ENCODE data around the gene KIAA1755. TPM values are rescaled to one million over a fixed set of nuclear protein-coding genes. Genes with fewer than 3 reads are reported as not detected.
A peak's percentile ranks its signal among the peaks of the same experiment; 100 is the strongest.

KIAA1755 gene
- total and polyA plus RNA-seq, 2 of the 4 experiments (the other 2 are of a cell fraction): 2.5 to 5.1 TPM

- Histone ChIP-seq H3K4me2 (ENCODE audit: low read depth, low read length) (no peak overlapping the region), H3K27ac (ENCODE audit: insufficient read depth, low read length) (no peak overlapping the region), H3K9ac (ENCODE audit: low read depth, low read length) (no peak overlapping the region), H4K8ac (ENCODE audit: low read depth in 2 of 2, low read length in 2 of 2) (peak overlapping the region; percentile 29 to 46; a peak in 1 of 4 replicates), H3K4me1 (ENCODE audit: control insufficient read depth, insufficient read depth, low read length) (peaks cover 10% of the 10 kb centered on the region), H2AFZ (replicated peaks; ENCODE audit: low read length, poor library complexity) (peak overlapping the region; percentile 69), H2BK20ac (ENCODE audit: low read depth, low read length) (peak overlapping the region; percentile 46), H4K5ac (ENCODE audit: low read depth, low read length) (peak overlapping the region; percentile 67; the same call in 1 of the 2 replicates), H3K18ac (ENCODE audit: low read depth, low read length) (peak overlapping the region; percentile 67), H3K4me3 (ENCODE audit: insufficient read depth, low read depth, low read length) (no peak overlapping the region), H3K4ac (ENCODE audit: low read depth, low read length) (peak overlapping the region; percentile 64), H4K20me1 (ENCODE audit: insufficient read depth, low read length) (no peaks in the 10 kb centered on the region), H2BK120ac (ENCODE audit: low read depth, low read length) (peak overlapping the region; percentile 69; the same call in 1 of the 2 replicates), H2BK5ac (ENCODE audit: low read depth, low read length, poor library complexity, severe bottlenecking) (no peak overlapping the region), H3K14ac (replicated peaks; ENCODE audit: low read depth, low read length) (peak overlapping the region; percentile 31; the same call in 1 of the 2 replicates), H2AK5ac (ENCODE audit: low read depth, low read length) (peak overlapping the region; percentile 87), H2BK15ac (ENCODE audit: low read depth, low read length) (peak overlapping the region; percentile 65; the same call in 2 of the 3 replicates), H4K91ac (ENCODE audit: insufficient read depth, low read depth, low read length) (peak overlapping the region; percentile 62), H3K9me1 (ENCODE audit: insufficient read depth, low read length) (peaks cover 13% of the 10 kb centered on the region), H3K36me3 (ENCODE audit: control insufficient read depth, insufficient read depth, low read length) (no peaks in the 10 kb centered on the region), H3K79me1 (ENCODE audit: low read depth in 1 of 2, low read length in 2 of 2) (0 out of 4 replicates have a peak, but pooled peaks cover 0 to under 1% of the 10 kb centered on the region in 2 experiments), H3K23ac (ENCODE audit: low read depth, low read length) (peak overlapping the region; percentile 24; the same call in 1 of the 2 replicates), H3K9me3 (ENCODE audit: control insufficient read depth, insufficient read depth, low read length) (no peaks in the 10 kb centered on the region), H3K27me3 (ENCODE audit: control insufficient read depth, insufficient read depth, low read length) (no peaks in the 10 kb centered on the region), H2AK9ac (replicated peaks; ENCODE audit: low read depth, low read length, poor library complexity) (peak overlapping the region; percentile 23), H3K56ac (ENCODE audit: extremely low read depth, insufficient read depth, low read length) (no peak overlapping the region)
- dilution Hi-C loops (cut with HindIII; ENCODE audit: low sequenced_read_pairs, unreplicated experiment) (no loop called here), intact Hi-C loops (cut with micrococcal nuclease) (no loop called here), in situ Hi-C loops (cut with MboI; ENCODE audit: low sequenced_read_pairs) (no loop called here)
- no peak for DNase-seq
- CTCF ChIA-PET: interaction anchor here (1.3 kb wide), 1 partner anchor 9 kb away, joined by 5 read pairs; no protein-coding TSS in a partner anchor
- ATAC-seq (ENCODE audit: low read depth): no peak
- POLR2A ChIA-PET (ENCODE audit: unreplicated experiment): no interaction called here
- no peak for TF ChIP-seq USF2 (IDR thresholded peaks at IDR 0.05; ENCODE audit: low read depth, low read length)
- no peak for TF ChIP-seq MXI1 (IDR thresholded peaks at IDR 0.05; ENCODE audit: borderline replicate concordance, low read depth, low read length)
- TF ChIP-seq FOS (IDR thresholded peaks at IDR 0.05; ENCODE audit: low read depth, low read length): no peak
- no peak for TF ChIP-seq SMC3 (IDR thresholded peaks at IDR 0.05; ENCODE audit: low read depth, low read length)
- no peak for TF ChIP-seq RCOR1 (IDR thresholded peaks at IDR 0.05; ENCODE audit: insufficient replicate concordance, low read length)
- no peak for TF ChIP-seq NFE2L2 (IDR thresholded peaks at IDR 0.05; ENCODE audit: low read depth, low read length)
- no peak for TF ChIP-seq BHLHE40 (IDR thresholded peaks at IDR 0.05; ENCODE audit: low read depth, low read length)
- BruUV-seq (replicated peaks): no TSS peak
- 100% methylated on average over 1 of the region's 9 CpGs; no CpG with 5 or more reads in 1 of the 2 experiments for WGBS, 2 experiments (ENCODE audit: extremely low coverage in 2 of 2, insufficient read length in 1 of 2)
These were observed 49.1 kb downstream of the KIAA1755 start for GRCh38 chr20:38211200-38212097.

Measured in IMR-90 (cell line).